ENCODE measurements around the gene GREB1.

Gene GREB1

GRCh38 chr2:11629215-11629614 lies 95.4 kb downstream of the GREB1 start:
- TF ChIP-seq CTCF (conservative IDR thresholded peaks at IDR 0.05) = no peak
- TF ChIP-seq ZFX (IDR thresholded peaks at IDR 0.05) = no peak
- no peak overlapping the region for H3K27ac ChIP-seq

DNA sequence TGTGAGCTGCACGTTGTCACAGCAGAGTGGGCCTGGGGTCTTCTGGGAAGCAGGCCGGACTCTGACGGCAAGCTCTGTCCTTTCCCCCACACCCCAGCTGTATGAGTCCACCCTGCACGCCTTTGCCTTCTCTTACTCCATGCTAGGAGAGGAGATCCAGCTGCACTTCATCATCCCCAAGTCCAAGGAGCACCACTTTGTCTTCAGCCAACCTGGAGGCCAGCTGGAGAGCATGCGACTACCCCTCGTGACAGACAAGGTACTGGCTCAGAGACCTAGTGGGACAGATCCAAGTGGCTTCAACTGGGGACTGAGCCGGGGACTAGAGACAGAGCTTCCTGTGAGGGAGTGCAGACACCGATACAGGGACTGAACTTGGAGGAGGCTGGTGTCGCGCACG lies 96.0 kb downstream of the GREB1 start:
- TF ChIP-seq ZFX (IDR thresholded peaks at IDR 0.05) (no peak), CTCF (conservative IDR thresholded peaks at IDR 0.05) (no peak)

DNA sequence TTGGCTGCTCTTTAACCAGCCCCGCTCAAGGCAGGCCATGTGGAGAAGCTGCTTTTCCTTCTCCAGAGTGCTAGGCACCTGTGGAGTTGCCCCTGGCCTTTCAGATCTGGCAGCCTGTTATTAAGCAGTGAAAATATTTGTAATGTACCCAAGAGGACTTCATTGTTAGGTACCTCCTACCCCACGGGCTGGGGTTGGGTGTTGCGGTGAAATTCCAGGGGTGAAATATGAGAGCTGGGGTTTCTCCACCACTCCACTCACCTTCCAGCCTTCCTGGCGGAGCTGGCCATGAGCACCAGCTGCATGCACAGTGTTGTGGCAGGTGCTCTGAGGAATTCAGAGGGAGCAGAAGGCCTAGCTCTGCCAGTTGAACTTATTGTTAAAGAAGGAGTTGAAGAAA lies 97.0 kb downstream of the GREB1 start:
- no peak overlapping the region for H3K27ac ChIP-seq
- TF ChIP-seq CTCF (conservative IDR thresholded peaks at IDR 0.05) = no peak
- no peak for TF ChIP-seq ZFX (IDR thresholded peaks at IDR 0.05)

More for the DNA sequence above, 96.0 kb downstream of the GREB1 start:
- no peak overlapping the region for H3K27ac ChIP-seq

- TF ChIP-seq CTCF (conservative IDR thresholded peaks at IDR 0.05) (no peak), ZFX (IDR thresholded peaks at IDR 0.05) (no peak)
- H3K27ac ChIP-seq = no peak overlapping the region
Measured at GRCh38 chr2:11631462-11631861, 97.6 kb downstream of the GREB1 start.

GRCh38 chr2:11633923-11634478 lies 100.2 kb downstream of the GREB1 start:
- H3K27ac ChIP-seq = no peak overlapping the region
- TF ChIP-seq CTCF (conservative IDR thresholded peaks at IDR 0.05) (no peak), ZFX (IDR thresholded peaks at IDR 0.05) (no peak)

- no peak overlapping the region for H3K27ac ChIP-seq
- TF ChIP-seq ZFX (IDR thresholded peaks at IDR 0.05) (no peak), CTCF (conservative IDR thresholded peaks at IDR 0.05) (no peak)
Measured at GRCh38 chr2:11634584-11634983, 100.7 kb downstream of the GREB1 start.

DNA sequence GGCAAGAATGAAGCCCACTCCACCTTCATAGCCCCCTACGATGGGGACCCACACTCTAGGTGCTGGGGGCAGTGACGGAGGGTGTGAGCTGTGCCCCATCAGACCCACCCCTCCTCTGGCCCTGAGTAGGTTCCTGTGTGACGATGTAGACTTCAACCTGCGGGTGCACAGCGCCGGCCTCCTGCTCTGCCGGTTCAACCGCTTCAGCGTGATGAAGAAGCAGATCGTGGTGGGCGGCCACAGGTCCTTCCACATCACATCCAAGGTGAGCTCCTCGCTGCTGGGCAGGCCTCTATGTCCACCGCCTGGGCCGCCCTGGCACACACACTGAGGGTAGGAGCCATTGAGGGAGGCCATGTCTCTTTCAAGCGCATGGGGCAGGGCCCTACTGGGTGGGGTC lies 101.3 kb downstream of the GREB1 start:
- TF ChIP-seq ZFX (IDR thresholded peaks at IDR 0.05) (no peak), CTCF (conservative IDR thresholded peaks at IDR 0.05) (no peak)
- no peak overlapping the region for H3K27ac ChIP-seq

Measured in C4-2B (cell line).